Progenitor cell of endocrine pancreas (in vitro differentiated cells): ENCODE results near the gene RNF182. TPM values are rescaled to one million over a fixed set of nuclear protein-coding genes. Genes with fewer than 3 reads are reported as not detected.

ENCODE experiments used
- DNase-seq: peaks from one replicate; pipeline ENCODE4 v3.0.0; 2021; ENCODE audit warnings: low spot score; ENCODE audit not compliant: unreplicated experiment
- H3K27ac Mint-ChIP-seq: 2 replicates; pipeline ENCODE4 v1.8.0; 2021; ENCODE audit warnings: mild to moderate bottlenecking, moderate library complexity, mixed read lengths
- H3K27me3 Mint-ChIP-seq: 2 replicates; pipeline ENCODE4 v1.8.0; 2021; ENCODE audit warnings: mixed read lengths
- H3K36me3 Mint-ChIP-seq: 2 replicates; pipeline ENCODE4 v1.8.0; 2022; ENCODE audit warnings: mixed read lengths; ENCODE audit not compliant: insufficient read depth
- H3K4me1 Mint-ChIP-seq: 2 replicates; pipeline ENCODE4 v1.8.0; 2021; ENCODE audit warnings: low read depth, mixed read lengths
- H3K4me3 Mint-ChIP-seq: 2 replicates; pipeline ENCODE4 v1.8.0; 2021; ENCODE audit warnings: low read depth, mild to moderate bottlenecking, moderate library complexity, mixed read lengths
- H3K9me3 Mint-ChIP-seq: 2 replicates; pipeline ENCODE4 v1.8.0; 2021; ENCODE audit warnings: low read depth, mixed read lengths
- total RNA-seq: library from RNA; stranded (reverse); gene quantifications from 2 replicates; pipeline ENCODE4 v1.2.1, GENCODE V29; 2021
- TF ChIP-seq, protein P1 (sequence below): fragments of 200-600 bp; sonication (generic); IDR thresholded peaks from one replicate; pipeline ENCODE4 v1.5.0; 2021; ENCODE audit warnings: antibody characterized with exemption, mild to moderate bottlenecking; ENCODE audit not compliant: unreplicated experiment

Gene RNF182
- total RNA-seq, 1 donor from 2014 or later: 1.9 TPM

DNA sequence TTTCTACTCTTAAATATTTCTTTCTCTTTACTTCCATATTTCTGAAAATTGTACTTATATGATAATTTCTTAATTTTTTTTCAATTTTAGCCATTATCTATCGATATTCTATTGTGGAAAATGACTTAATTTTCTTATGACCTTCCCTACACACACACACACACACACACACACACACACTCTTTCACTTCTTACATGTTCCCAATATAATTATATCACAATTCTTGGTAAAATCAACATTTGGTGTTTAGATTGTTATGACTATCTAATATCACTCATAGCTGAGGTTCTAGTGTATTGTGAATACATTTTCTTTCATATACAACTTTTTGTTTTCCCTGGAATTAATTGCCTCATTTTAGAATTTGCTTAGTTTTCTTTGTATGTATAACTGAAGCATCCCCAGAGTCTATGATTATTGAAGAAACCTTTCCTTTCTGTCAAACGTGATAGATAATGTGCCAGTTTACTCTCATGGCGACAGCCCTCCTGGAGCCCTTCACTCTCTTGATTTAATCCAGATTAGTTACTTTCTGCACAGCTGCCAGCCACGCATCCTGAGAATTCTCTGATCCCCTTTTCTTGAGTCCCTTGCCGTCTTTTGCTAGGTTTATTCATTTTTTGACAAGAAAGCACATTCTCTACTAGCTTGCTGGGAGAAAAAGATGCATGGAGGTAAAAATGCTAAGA, 63.4 kb downstream of the RNF182 start:
- TF ChIP-seq, protein P1, sequence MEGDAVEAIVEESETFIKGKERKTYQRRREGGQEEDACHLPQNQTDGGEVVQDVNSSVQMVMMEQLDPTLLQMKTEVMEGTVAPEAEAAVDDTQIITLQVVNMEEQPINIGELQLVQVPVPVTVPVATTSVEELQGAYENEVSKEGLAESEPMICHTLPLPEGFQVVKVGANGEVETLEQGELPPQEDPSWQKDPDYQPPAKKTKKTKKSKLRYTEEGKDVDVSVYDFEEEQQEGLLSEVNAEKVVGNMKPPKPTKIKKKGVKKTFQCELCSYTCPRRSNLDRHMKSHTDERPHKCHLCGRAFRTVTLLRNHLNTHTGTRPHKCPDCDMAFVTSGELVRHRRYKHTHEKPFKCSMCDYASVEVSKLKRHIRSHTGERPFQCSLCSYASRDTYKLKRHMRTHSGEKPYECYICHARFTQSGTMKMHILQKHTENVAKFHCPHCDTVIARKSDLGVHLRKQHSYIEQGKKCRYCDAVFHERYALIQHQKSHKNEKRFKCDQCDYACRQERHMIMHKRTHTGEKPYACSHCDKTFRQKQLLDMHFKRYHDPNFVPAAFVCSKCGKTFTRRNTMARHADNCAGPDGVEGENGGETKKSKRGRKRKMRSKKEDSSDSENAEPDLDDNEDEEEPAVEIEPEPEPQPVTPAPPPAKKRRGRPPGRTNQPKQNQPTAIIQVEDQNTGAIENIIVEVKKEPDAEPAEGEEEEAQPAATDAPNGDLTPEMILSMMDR: no peak
- no peak for DNase-seq
- no peak overlapping the region for H3K4me3 Mint-ChIP-seq
- H3K27me3 Mint-ChIP-seq: peaks cover 19% of the 10 kb centered on the region
- H3K27ac Mint-ChIP-seq: no peak overlapping the region
- H3K36me3 Mint-ChIP-seq: no peaks in the 10 kb centered on the region
- H3K4me1 Mint-ChIP-seq: no peaks in the 10 kb centered on the region
- H3K9me3 Mint-ChIP-seq: no peaks in the 10 kb centered on the region

DNA sequence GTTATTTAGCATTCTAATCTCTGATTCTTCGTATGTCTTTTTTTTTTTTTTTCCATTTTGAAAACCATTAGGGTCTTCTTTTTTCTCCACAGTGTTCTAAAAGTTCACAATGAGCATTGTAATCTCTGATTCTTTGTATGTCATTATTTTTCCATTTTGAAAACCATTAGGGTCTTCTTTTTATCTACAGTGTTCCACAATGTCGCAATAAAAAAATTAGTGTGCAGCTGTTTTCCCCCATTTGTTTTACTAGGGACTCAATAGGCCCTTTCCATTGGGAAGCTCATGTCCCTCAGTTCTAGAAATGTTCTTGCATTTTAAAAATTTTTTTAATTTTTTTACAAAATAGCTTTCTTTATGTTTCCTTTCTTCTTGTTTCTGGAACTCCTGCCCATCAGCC, 64.2 kb downstream of the RNF182 start:
- Mint-ChIP-seq H3K36me3 (no peaks in the 10 kb centered on the region), H3K27ac (no peak overlapping the region), H3K27me3 (peaks cover 16% of the 10 kb centered on the region), H3K9me3 (no peaks in the 10 kb centered on the region), H3K4me1 (no peaks in the 10 kb centered on the region), H3K4me3 (no peak overlapping the region)
- no peak for DNase-seq
- TF ChIP-seq, protein P1: no peak

DNA sequence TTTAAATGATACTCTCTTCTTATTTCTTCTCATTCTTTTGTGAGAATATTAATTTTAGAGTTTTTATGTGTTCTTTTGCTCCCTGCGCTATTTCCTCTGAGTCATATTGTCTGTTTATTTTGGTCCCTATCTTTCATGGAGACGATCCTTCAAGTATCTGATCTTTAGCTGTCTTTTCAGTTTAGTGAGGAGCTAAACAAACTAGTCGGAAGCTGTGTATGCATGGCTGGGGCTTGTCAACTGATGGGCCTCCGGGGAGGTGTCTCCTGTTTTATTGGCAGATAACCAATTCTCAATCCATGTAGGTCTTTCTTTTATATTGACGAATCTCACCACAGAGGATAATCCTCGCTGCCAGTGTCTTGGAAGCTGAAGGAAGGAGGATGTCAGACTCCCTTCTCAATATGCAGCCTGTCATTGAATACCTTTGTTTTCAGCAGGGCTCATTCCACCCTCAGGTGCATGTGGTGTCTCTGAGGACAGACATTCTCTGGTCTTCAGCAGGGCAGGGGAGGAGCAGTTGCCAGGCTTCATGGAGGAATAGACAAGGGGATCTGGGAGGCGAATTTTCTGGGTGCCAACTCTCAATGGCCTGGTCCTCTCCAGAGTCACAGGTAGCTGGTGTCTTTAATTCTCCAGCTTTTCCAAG, 64.9 kb downstream of the RNF182 start:
- peaks cover 16% of the 10 kb centered on the region for H3K27me3 Mint-ChIP-seq
- H3K9me3 Mint-ChIP-seq: no peaks in the 10 kb centered on the region
- no peak for DNase-seq
- H3K4me1 Mint-ChIP-seq: no peaks in the 10 kb centered on the region
- H3K36me3 Mint-ChIP-seq: no peaks in the 10 kb centered on the region
- H3K27ac Mint-ChIP-seq: no peak overlapping the region
- no peak overlapping the region for H3K4me3 Mint-ChIP-seq
- TF ChIP-seq, protein P1: no peak

DNA sequence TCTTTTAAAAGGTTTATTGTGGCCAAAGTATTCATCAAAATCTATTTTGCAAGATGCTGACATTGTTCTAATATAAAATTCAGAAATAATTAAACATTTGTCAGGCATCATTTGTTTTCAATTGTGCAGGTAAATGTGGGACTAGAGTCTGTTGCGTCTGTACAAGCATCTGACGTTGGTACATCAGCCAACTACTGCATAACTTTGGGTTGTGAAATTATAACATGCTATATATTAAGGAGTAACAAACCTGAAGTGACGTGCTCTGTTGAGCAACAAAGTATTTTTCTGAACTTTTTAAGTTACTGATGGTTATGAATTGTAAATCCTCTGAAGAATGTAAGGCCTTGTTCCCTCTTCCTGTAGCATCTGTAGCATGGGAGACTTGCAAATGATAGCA, 66.0 kb downstream of the RNF182 start:
- TF ChIP-seq, protein P1: no peak
- H3K9me3 Mint-ChIP-seq: no peaks in the 10 kb centered on the region

DNA sequence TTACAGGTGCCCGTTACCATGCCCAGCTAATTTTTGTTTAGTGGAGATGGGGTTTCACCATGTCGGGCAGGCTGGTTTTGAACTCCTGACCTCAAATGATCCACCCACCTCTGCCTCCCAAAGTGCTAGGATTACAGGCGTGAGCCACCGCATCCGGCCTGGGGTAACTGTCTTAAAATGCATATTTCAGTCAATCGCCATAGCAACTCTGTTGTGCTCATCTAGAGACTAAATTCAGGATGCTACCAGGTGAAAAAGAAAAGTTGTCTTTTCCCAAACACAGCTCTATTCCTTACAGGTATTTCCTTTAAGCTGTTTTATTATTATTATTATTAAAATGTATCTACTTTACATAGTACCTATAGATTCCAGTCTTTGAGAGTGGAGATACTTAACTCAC, 66.6 kb downstream of the RNF182 start:
- Mint-ChIP-seq H3K27ac (no peak overlapping the region), H3K4me1 (peaks cover 1% of the 10 kb centered on the region), H3K9me3 (no peaks in the 10 kb centered on the region), H3K36me3 (no peaks in the 10 kb centered on the region), H3K27me3 (peaks cover 16% of the 10 kb centered on the region), H3K4me3 (no peak overlapping the region)
- TF ChIP-seq, protein P1: no peak
- no peak for DNase-seq

More for the DNA sequence above, 66.0 kb downstream of the RNF182 start:
- no peaks in the 10 kb centered on the region for H3K36me3 Mint-ChIP-seq
- DNase-seq: no peak
- H3K27me3 Mint-ChIP-seq: peaks cover 16% of the 10 kb centered on the region
- no peak overlapping the region for H3K27ac Mint-ChIP-seq
- no peaks in the 10 kb centered on the region for H3K4me1 Mint-ChIP-seq
- H3K4me3 Mint-ChIP-seq: no peak overlapping the region
